ENCODE data around the gene MLX.
A peak's percentile ranks its signal among the peaks of the same experiment; 100 is the strongest.
"Not testable (repeated sequence)": the region's sequence is repeated elsewhere in the genome, so short reads cannot be mapped to it uniquely, and the experiment has no call there.

Gene MLX

DNA sequence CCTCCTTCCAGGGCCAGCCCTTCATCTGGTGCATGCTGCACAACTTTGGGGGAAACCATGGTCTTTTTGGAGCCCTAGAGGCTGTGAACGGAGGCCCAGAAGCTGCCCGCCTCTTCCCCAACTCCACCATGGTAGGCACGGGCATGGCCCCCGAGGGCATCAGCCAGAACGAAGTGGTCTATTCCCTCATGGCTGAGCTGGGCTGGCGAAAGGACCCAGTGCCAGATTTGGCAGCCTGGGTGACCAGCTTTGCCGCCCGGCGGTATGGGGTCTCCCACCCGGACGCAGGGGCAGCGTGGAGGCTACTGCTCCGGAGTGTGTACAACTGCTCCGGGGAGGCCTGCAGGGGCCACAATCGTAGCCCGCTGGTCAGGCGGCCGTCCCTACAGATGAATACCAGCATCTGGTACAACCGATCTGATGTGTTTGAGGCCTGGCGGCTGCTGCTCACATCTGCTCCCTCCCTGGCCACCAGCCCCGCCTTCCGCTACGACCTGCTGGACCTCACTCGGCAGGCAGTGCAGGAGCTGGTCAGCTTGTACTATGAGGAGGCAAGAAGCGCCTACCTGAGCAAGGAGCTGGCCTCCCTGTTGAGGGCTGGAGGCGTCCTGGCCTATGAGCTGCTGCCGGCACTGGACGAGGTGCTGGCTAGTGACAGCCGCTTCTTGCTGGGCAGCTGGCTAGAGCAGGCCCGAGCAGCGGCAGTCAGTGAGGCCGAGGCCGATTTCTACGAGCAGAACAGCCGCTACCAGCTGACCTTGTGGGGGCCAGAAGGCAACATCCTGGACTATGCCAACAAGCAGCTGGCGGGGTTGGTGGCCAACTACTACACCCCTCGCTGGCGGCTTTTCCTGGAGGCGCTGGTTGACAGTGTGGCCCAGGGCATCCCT lies 23.5 kb upstream of the MLX start:
- Histone ChIP-seq H2BK120ac (ENCODE audit: low read depth, low read length) (no peak overlapping the region), H4K91ac (ENCODE audit: low read length) (peak overlapping the region; percentile 53), H3K9me3 (ENCODE audit: control insufficient read depth, low read length) (no peaks in the 10 kb centered on the region), H3K4me3 (ENCODE audit: insufficient read depth in 1 of 2, low read depth in 1 of 2, low read length in 2 of 2) (no peak overlapping the region), H3K79me1 (replicated peaks; ENCODE audit: low read length, poor library complexity, severe bottlenecking) (peaks cover 17% of the 10 kb centered on the region), H3K4me2 (ENCODE audit: low read length, poor library complexity, severe bottlenecking) (no peak overlapping the region), H3K9ac (ENCODE audit: low read length) (no peak overlapping the region), H2AK5ac (ENCODE audit: low read length, severe bottlenecking) (no peak overlapping the region), H2BK5ac (ENCODE audit: low read depth, low read length, poor library complexity, severe bottlenecking) (no peak overlapping the region), H4K8ac (ENCODE audit: low read length) (peak overlapping the region; percentile 25), H3K36me3 (ENCODE audit: control insufficient read depth in 1 of 2, insufficient read depth in 2 of 2, low read depth in 1 of 2, low read length in 2 of 2) (peaks cover 57 to 66% of the 10 kb centered on the region in 2 experiments), H3K27ac (ENCODE audit: low read length, poor library complexity, severe bottlenecking) (no peak overlapping the region), H3K4me1 (ENCODE audit: control insufficient read depth, insufficient read depth, low read depth, low read length) (peaks cover 11% of the 10 kb centered on the region), H3K27me3 (ENCODE audit: control insufficient read depth in 1 of 2, insufficient read depth in 1 of 2, low read length in 2 of 2) (peaks cover 0 to 5% of the 10 kb centered on the region in 2 experiments), H2BK15ac (ENCODE audit: low read depth, poor library complexity, severe bottlenecking) (no peak overlapping the region), H3K18ac (ENCODE audit: low read depth in 1 of 2, low read length in 2 of 2) (no peak overlapping the region), H3K14ac (ENCODE audit: low read length in 2 of 2) (no peak overlapping the region), H3K23ac (ENCODE audit: low read length in 2 of 2) (no peak overlapping the region), H2AFZ (ENCODE audit: low read depth, low read length) (no peak overlapping the region), H2BK12ac (ENCODE audit: low read length in 2 of 2) (no peak overlapping the region), H3K4ac (ENCODE audit: low read depth in 1 of 2, low read length in 2 of 2) (peak overlapping the region in 1 of 2 experiments; percentile 31)
- no peak for DNase-seq
- 97% methylated on average over 38 of the region's 39 CpGs for WGBS

- no peak overlapping the region for H3K27ac ChIP-seq (ENCODE audit: low read length, poor library complexity, severe bottlenecking)
- H4K8ac ChIP-seq (ENCODE audit: low read length): no peak overlapping the region
- H4K91ac ChIP-seq (ENCODE audit: low read length): no peak overlapping the region
- no peak overlapping the region for H3K4me2 ChIP-seq (ENCODE audit: low read length, poor library complexity, severe bottlenecking)
- H3K18ac ChIP-seq (ENCODE audit: low read depth in 1 of 2, low read length in 2 of 2): no peak overlapping the region
- peaks cover 12% of the 10 kb centered on the region for H3K4me1 ChIP-seq (ENCODE audit: control insufficient read depth, insufficient read depth, low read depth, low read length)
- H3K14ac ChIP-seq (ENCODE audit: low read length in 2 of 2): no peak overlapping the region
- no peak overlapping the region for H2AK5ac ChIP-seq (ENCODE audit: low read length, severe bottlenecking)
- no peak overlapping the region for H2BK5ac ChIP-seq (ENCODE audit: low read depth, low read length, poor library complexity, severe bottlenecking)
- no peak overlapping the region for H3K23ac ChIP-seq (ENCODE audit: low read length in 2 of 2)
- WGBS: 79% methylated on average over 8 of the region's 8 CpGs
- H2BK120ac ChIP-seq (ENCODE audit: low read depth, low read length): no peak overlapping the region
- peaks cover 44 to 51% of the 10 kb centered on the region in 2 experiments for H3K36me3 ChIP-seq (ENCODE audit: control insufficient read depth in 1 of 2, insufficient read depth in 2 of 2, low read depth in 1 of 2, low read length in 2 of 2)
- DNase-seq: no peak
- no peak overlapping the region for H2BK15ac ChIP-seq (ENCODE audit: low read depth, poor library complexity, severe bottlenecking)
- H2BK12ac ChIP-seq (ENCODE audit: low read length in 2 of 2): no peak overlapping the region
- H3K79me1 ChIP-seq (replicated peaks; ENCODE audit: low read length, poor library complexity, severe bottlenecking): peaks cover 15% of the 10 kb centered on the region
- no peak overlapping the region for H3K4ac ChIP-seq (ENCODE audit: low read depth in 1 of 2, low read length in 2 of 2)
- H3K4me3 ChIP-seq (ENCODE audit: insufficient read depth in 1 of 2, low read depth in 1 of 2, low read length in 2 of 2): no peak overlapping the region
- H2AFZ ChIP-seq (ENCODE audit: low read depth, low read length): no peak overlapping the region
- H3K9me3 ChIP-seq (ENCODE audit: control insufficient read depth, low read length): no peaks in the 10 kb centered on the region
- H3K27me3 ChIP-seq (ENCODE audit: control insufficient read depth in 1 of 2, insufficient read depth in 1 of 2, low read length in 2 of 2): peaks cover 0 to 5% of the 10 kb centered on the region in 2 experiments
- no peak overlapping the region for H3K9ac ChIP-seq (ENCODE audit: low read length)
Measured at GRCh38 chr17:42544874-42545283, 22.0 kb upstream of the MLX start.

GRCh38 chr17:42545755-42546505 lies 21.0 kb upstream of the MLX start:
- Histone ChIP-seq H4K91ac (ENCODE audit: low read length) (peak overlapping the region; percentile 20), H3K4me1 (ENCODE audit: control insufficient read depth, insufficient read depth, low read depth, low read length) (peaks cover 12% of the 10 kb centered on the region), H3K79me1 (replicated peaks; ENCODE audit: low read length, poor library complexity, severe bottlenecking) (peaks cover 17% of the 10 kb centered on the region), H3K36me3 (ENCODE audit: control insufficient read depth in 1 of 2, insufficient read depth in 2 of 2, low read depth in 1 of 2, low read length in 2 of 2) (peaks cover 40 to 45% of the 10 kb centered on the region in 2 experiments)
- not testable (repeated sequence) for H2BK12ac ChIP-seq (ENCODE audit: low read length in 2 of 2); H3K9me3 ChIP-seq (ENCODE audit: control insufficient read depth, low read length); H3K4me2 ChIP-seq (ENCODE audit: low read length, poor library complexity, severe bottlenecking); H3K9ac ChIP-seq (ENCODE audit: low read length); H3K27ac ChIP-seq (ENCODE audit: low read length, poor library complexity, severe bottlenecking); H3K14ac ChIP-seq (ENCODE audit: low read length in 2 of 2); H3K4ac ChIP-seq (ENCODE audit: low read depth in 1 of 2, low read length in 2 of 2); H3K23ac ChIP-seq (ENCODE audit: low read length in 2 of 2); H3K4me3 ChIP-seq (ENCODE audit: insufficient read depth in 1 of 2, low read depth in 1 of 2, low read length in 2 of 2); H2BK120ac ChIP-seq (ENCODE audit: low read depth, low read length); H2AK5ac ChIP-seq (ENCODE audit: low read length, severe bottlenecking); H3K27me3 ChIP-seq (ENCODE audit: control insufficient read depth in 1 of 2, insufficient read depth in 1 of 2, low read length in 2 of 2); H2BK15ac ChIP-seq (ENCODE audit: low read depth, poor library complexity, severe bottlenecking); DNase-seq; H2AFZ ChIP-seq (ENCODE audit: low read depth, low read length); H3K18ac ChIP-seq (ENCODE audit: low read depth in 1 of 2, low read length in 2 of 2); H2BK5ac ChIP-seq (ENCODE audit: low read depth, low read length, poor library complexity, severe bottlenecking); H4K8ac ChIP-seq (ENCODE audit: low read length)
- 93% methylated on average over 4 of the region's 9 CpGs for WGBS

DNA sequence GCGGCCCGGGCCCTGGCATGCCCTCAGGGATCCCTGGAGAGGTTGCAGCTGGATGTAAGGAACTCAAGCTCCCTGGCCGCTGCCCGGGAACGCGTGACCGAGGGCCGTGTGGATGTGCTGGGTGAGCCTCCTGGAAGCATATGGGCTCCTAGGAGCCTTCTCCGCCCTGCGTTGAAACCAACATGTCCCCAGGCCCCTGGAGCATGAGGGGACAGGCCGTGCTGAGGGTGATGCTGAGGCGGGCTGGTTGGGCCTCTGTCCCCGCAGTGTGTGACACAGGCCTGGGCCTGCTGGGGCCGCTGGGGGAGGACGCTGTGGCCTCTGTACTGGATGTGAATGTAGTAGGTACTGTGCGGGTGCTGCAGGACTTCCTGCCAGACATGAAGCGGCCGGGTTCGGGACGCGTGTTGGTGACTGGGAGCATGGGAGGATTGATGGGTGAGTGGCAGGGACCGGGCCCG lies 19.9 kb upstream of the MLX start:
- no peak overlapping the region for H2BK15ac ChIP-seq (ENCODE audit: low read depth, poor library complexity, severe bottlenecking)
- H3K79me1 ChIP-seq (replicated peaks; ENCODE audit: low read length, poor library complexity, severe bottlenecking): peaks cover 19% of the 10 kb centered on the region
- H3K4ac ChIP-seq (ENCODE audit: low read depth in 1 of 2, low read length in 2 of 2): no peak overlapping the region

More for the DNA sequence above, 19.9 kb upstream of the MLX start:
- 94% methylated on average over 23 of the region's 23 CpGs for WGBS
- no peak overlapping the region for H2BK120ac ChIP-seq (ENCODE audit: low read depth, low read length)
- H3K27ac ChIP-seq (ENCODE audit: low read length, poor library complexity, severe bottlenecking): no peak overlapping the region
- no peak overlapping the region for H3K4me2 ChIP-seq (ENCODE audit: low read length, poor library complexity, severe bottlenecking)
- no peak overlapping the region for H3K23ac ChIP-seq (ENCODE audit: low read length in 2 of 2)
- no peak overlapping the region for H4K8ac ChIP-seq (ENCODE audit: low read length)
- H3K27me3 ChIP-seq (ENCODE audit: control insufficient read depth in 1 of 2, insufficient read depth in 1 of 2, low read length in 2 of 2): peaks cover 0 to 5% of the 10 kb centered on the region in 2 experiments
- no peak overlapping the region for H3K18ac ChIP-seq (ENCODE audit: low read depth in 1 of 2, low read length in 2 of 2)
- peaks cover 12% of the 10 kb centered on the region for H3K4me1 ChIP-seq (ENCODE audit: control insufficient read depth, insufficient read depth, low read depth, low read length)
- no peaks in the 10 kb centered on the region for H3K9me3 ChIP-seq (ENCODE audit: control insufficient read depth, low read length)
- no peak overlapping the region for H2BK5ac ChIP-seq (ENCODE audit: low read depth, low read length, poor library complexity, severe bottlenecking)
- no peak overlapping the region for H2AFZ ChIP-seq (ENCODE audit: low read depth, low read length)
- no peak overlapping the region for H3K14ac ChIP-seq (ENCODE audit: low read length in 2 of 2)
- H2AK5ac ChIP-seq (ENCODE audit: low read length, severe bottlenecking): no peak overlapping the region
- no peak overlapping the region for H3K4me3 ChIP-seq (ENCODE audit: insufficient read depth in 1 of 2, low read depth in 1 of 2, low read length in 2 of 2)
- H4K91ac ChIP-seq (ENCODE audit: low read length): no peak overlapping the region
- H3K36me3 ChIP-seq (ENCODE audit: control insufficient read depth in 1 of 2, insufficient read depth in 2 of 2, low read depth in 1 of 2, low read length in 2 of 2): peaks cover 31 to 37% of the 10 kb centered on the region in 2 experiments
- no peak for DNase-seq
- no peak overlapping the region for H3K9ac ChIP-seq (ENCODE audit: low read length)
- no peak overlapping the region for H2BK12ac ChIP-seq (ENCODE audit: low read length in 2 of 2)
